Endodermal cell (in vitro differentiated cells): ENCODE data around the gene POP7. TPM values are rescaled to one million over a fixed set of nuclear protein-coding genes. Genes with fewer than 3 reads are reported as not detected.
"Not testable (repeated sequence)": the region's sequence is repeated elsewhere in the genome, so short reads cannot be mapped to it uniquely, and the experiment has no call there.

Experiments
- DNase-seq: peaks from one replicate; pipeline ENCODE4 v3.0.0-alpha.2; 2017
- H3K27ac ChIP-seq: 2 replicates; pipeline ENCODE4 v1.5.1; 2013; ENCODE audit warnings: mild to moderate bottlenecking, low read depth, low read length, moderate library complexity
- H3K27me3 ChIP-seq: 2 replicates; pipeline ENCODE4 v1.6.1; 2013; ENCODE audit warnings: mild to moderate bottlenecking, low read length, moderate library complexity; ENCODE audit not compliant: insufficient read depth, control insufficient read depth, poor library complexity, severe bottlenecking
- H3K36me3 ChIP-seq: 2 replicates; pipeline ENCODE4 v1.7.0; 2013; ENCODE audit warnings: mild to moderate bottlenecking, low read length, moderate library complexity; ENCODE audit not compliant: control insufficient read depth, insufficient read depth
- H3K4me1 ChIP-seq: one replicate; pipeline ENCODE4 v1.7.0; 2013; ENCODE audit warnings: low read length; ENCODE audit not compliant: control insufficient read depth, insufficient read depth
- H3K4me3 ChIP-seq: 2 replicates; pipeline ENCODE4 v1.5.1; 2013; ENCODE audit warnings: mild to moderate bottlenecking, low read length, moderate library complexity
- H3K9ac ChIP-seq: 2 replicates; pipeline ENCODE4 v1.6.1; 2013; ENCODE audit warnings: mild to moderate bottlenecking, low read length, moderate library complexity; ENCODE audit not compliant: poor library complexity, severe bottlenecking; ENCODE audit errors: extremely low read depth
- H3K9me3 ChIP-seq: 2 replicates; pipeline ENCODE4 v1.6.1; 2013; ENCODE audit warnings: mild to moderate bottlenecking, low read length, moderate library complexity; ENCODE audit not compliant: control insufficient read depth
- H3K27ac Mint-ChIP-seq: 2 replicates; pipeline ENCODE4 v1.8.0; 2020; ENCODE audit warnings: mixed read lengths
- H3K27me3 Mint-ChIP-seq: 2 replicates; pipeline ENCODE4 v1.8.0; 2021; ENCODE audit warnings: mild to moderate bottlenecking, mixed read lengths; ENCODE audit not compliant: insufficient read depth
- H3K36me3 Mint-ChIP-seq: 2 replicates; pipeline ENCODE4 v1.8.0; 2020; ENCODE audit warnings: low read depth, mixed read lengths
- H3K4me1 Mint-ChIP-seq: 2 replicates; pipeline ENCODE4 v1.8.0; 2020; ENCODE audit warnings: mixed read lengths
- H3K4me3 Mint-ChIP-seq: 2 replicates; pipeline ENCODE4 v1.8.0; 2020; ENCODE audit warnings: mild to moderate bottlenecking, moderate library complexity, mixed read lengths
- H3K9me3 Mint-ChIP-seq: 2 replicates; pipeline ENCODE4 v1.8.0; 2020; ENCODE audit warnings: mild to moderate bottlenecking, mixed read lengths
- CTCF ChIP-seq: fragments of 200-600 bp; sonication (generic); conservative IDR thresholded peaks from 2 replicates; pipeline ENCODE4 v1.5.0; 2021; ENCODE audit warnings: antibody characterized with exemption, mild to moderate bottlenecking
- WGBS, 2 experiments: methylation state at CpG; one replicate each; pipeline versions ENCODE4 v1.1.5 to v1.1.7; 2013; ENCODE audit warnings: missing lambda C conversion rate in 2 of 2, mixed read lengths in 1 of 2; ENCODE audit not compliant: insufficient coverage in 1 of 2, insufficient read length in 1 of 2; 5-methylcytosine and 5-hydroxymethylcytosine counted together
- long read RNA-seq, 4 experiments: library from polyadenylated mRNA in 2 of 4; library from RNA in 1 of 4; library from capped mRNA in 1 of 4; stranded (forward) in 3 of 4; unstranded in 1 of 4; transcript quantifications; one replicate each; pipeline ENCODE4 v2.0.0, GENCODE V29; 2020 to 2021; ENCODE audit warnings: inconsistent platforms in 1 of 4
- polyA plus RNA-seq, 2 experiments: library from polyadenylated mRNA; stranded (reverse); fragments of 50-300 nt; gene quantifications; one replicate each; pipeline ENCODE4 v1.2.3, GENCODE V29; 2013
- total RNA-seq, 2 donors: library from RNA; stranded (reverse); fragmentation: NEBNext Ultra II Directional in 1 of 2; extraction: Animal tissue kit (Norgen Biotek cat#: 25700) in 1 of 2; gene quantifications; 2 replicates in 1 of 2; 3 replicates in 1 of 2; pipeline ENCODE4 v1.2.1, GENCODE V29; 2021

Gene POP7
- 10 to 100 TPM; 51.7 to 59.2 TPM for total RNA-seq
- polyA plus RNA-seq (2013, experiment 1 of 2): 49.0 TPM
- 43.2 TPM for polyA plus RNA-seq (2013, experiment 2 of 2)
- long read RNA-seq, experiment 1, transcript POP7-201 (2 exons, 927 nt): major isoform, 47 of 49 reads
- long read RNA-seq, experiment 1, partial matches to known transcripts: 0 of 49 reads
- long read RNA-seq, experiment 1, other reads (novel, unspliced or antisense): 2 of 49 reads
- long read RNA-seq, experiment 2, transcript POP7-201 (2 exons, 927 nt): major isoform, 24 of 25 reads
- long read RNA-seq, experiment 2, partial matches to known transcripts: 0 of 25 reads
- long read RNA-seq, experiment 2, other reads (novel, unspliced or antisense): 1 of 25 reads
- long read RNA-seq, experiment 3, transcript POP7-201 (2 exons, 927 nt): major isoform, 46 of 50 reads
- long read RNA-seq, experiment 3, partial matches to known transcripts: 0 of 50 reads
- long read RNA-seq, experiment 3, other reads (novel, unspliced or antisense): 4 of 50 reads
- long read RNA-seq, experiment 4, transcript POP7-201 (2 exons, 927 nt): major isoform, 118 of 120 reads
- long read RNA-seq, experiment 4, partial matches to known transcripts: 0 of 120 reads
- long read RNA-seq, experiment 4, other reads (novel, unspliced or antisense): 2 of 120 reads

- no peaks in the 10 kb centered on the region for H3K4me1 ChIP-seq
- peak; percentile 99 for DNase-seq
- peak within 1 kb of the TSS; percentile 89 for H3K4me3 ChIP-seq
- peak within 1 kb of the TSS; percentile 89 for H3K9ac ChIP-seq
- H3K27ac ChIP-seq: peak within 1 kb of the TSS; percentile 91
- H3K36me3 Mint-ChIP-seq: peaks cover 16% of the 10 kb centered on the region
- H3K36me3 ChIP-seq: peaks cover 13% of the 10 kb centered on the region
- peaks cover 10% of the 10 kb centered on the region for H3K4me1 Mint-ChIP-seq
- H3K4me3 Mint-ChIP-seq: peak within 1 kb of the TSS; percentile 95
- H3K9me3 ChIP-seq: no peaks in the 10 kb centered on the region
- no peaks in the 10 kb centered on the region for H3K27me3 ChIP-seq
- H3K27ac Mint-ChIP-seq: peak within 1 kb of the TSS; percentile 94
- 0 to 3% methylated on average over 16 to 86 of the region's 86 CpGs for WGBS, 2 experiments
- TF ChIP-seq CTCF: no peak
- H3K9me3 Mint-ChIP-seq: no peaks in the 10 kb centered on the region
- no peaks in the 10 kb centered on the region for H3K27me3 Mint-ChIP-seq
These were observed at the start of gene POP7 for GRCh38 chr7:100705753-100706671. Gene POP7, plus strand, starts transcription at chr7:100706121. Its CDS starts 710 bp downstream, at chr7:100706831.

GRCh38 chr7:100662194-100662776, 43.6 kb upstream of the POP7 start:
- H3K4me1 ChIP-seq, H3K9ac ChIP-seq, H3K9me3 Mint-ChIP-seq, H3K36me3 ChIP-seq, H3K9me3 ChIP-seq, DNase-seq, H3K27ac ChIP-seq, H3K36me3 Mint-ChIP-seq, H3K4me3 Mint-ChIP-seq, H3K27ac Mint-ChIP-seq, H3K4me1 Mint-ChIP-seq, H3K4me3 ChIP-seq, H3K27me3 ChIP-seq: not testable (repeated sequence)
- peaks cover 33% of the 10 kb centered on the region for H3K27me3 Mint-ChIP-seq
- 88 to 90% methylated on average over 11 to 12 of the region's 12 CpGs for WGBS, 2 experiments

GRCh38 chr7:100665168-100665726, 40.7 kb upstream of the POP7 start:
- H3K4me1 Mint-ChIP-seq: no peaks in the 10 kb centered on the region
- no peak overlapping the region for H3K4me3 ChIP-seq
- H3K27me3 Mint-ChIP-seq: peaks cover 29% of the 10 kb centered on the region
- H3K27me3 ChIP-seq: peaks cover 5% of the 10 kb centered on the region
- H3K9me3 ChIP-seq: no peaks in the 10 kb centered on the region
- 83 to 89% methylated on average over 2 to 5 of the region's 5 CpGs for WGBS, 2 experiments
- H3K36me3 Mint-ChIP-seq: no peaks in the 10 kb centered on the region
- H3K9ac ChIP-seq: no peak overlapping the region
- no peak for TF ChIP-seq CTCF
- no peak overlapping the region for H3K27ac Mint-ChIP-seq
- no peak overlapping the region for H3K4me3 Mint-ChIP-seq
- no peak overlapping the region for H3K27ac ChIP-seq
- no peaks in the 10 kb centered on the region for H3K36me3 ChIP-seq
- DNase-seq: no peak
- no peaks in the 10 kb centered on the region for H3K9me3 Mint-ChIP-seq
- no peaks in the 10 kb centered on the region for H3K4me1 ChIP-seq
